ENCODE data around the gene USP32.

USP32 gene

DNA sequence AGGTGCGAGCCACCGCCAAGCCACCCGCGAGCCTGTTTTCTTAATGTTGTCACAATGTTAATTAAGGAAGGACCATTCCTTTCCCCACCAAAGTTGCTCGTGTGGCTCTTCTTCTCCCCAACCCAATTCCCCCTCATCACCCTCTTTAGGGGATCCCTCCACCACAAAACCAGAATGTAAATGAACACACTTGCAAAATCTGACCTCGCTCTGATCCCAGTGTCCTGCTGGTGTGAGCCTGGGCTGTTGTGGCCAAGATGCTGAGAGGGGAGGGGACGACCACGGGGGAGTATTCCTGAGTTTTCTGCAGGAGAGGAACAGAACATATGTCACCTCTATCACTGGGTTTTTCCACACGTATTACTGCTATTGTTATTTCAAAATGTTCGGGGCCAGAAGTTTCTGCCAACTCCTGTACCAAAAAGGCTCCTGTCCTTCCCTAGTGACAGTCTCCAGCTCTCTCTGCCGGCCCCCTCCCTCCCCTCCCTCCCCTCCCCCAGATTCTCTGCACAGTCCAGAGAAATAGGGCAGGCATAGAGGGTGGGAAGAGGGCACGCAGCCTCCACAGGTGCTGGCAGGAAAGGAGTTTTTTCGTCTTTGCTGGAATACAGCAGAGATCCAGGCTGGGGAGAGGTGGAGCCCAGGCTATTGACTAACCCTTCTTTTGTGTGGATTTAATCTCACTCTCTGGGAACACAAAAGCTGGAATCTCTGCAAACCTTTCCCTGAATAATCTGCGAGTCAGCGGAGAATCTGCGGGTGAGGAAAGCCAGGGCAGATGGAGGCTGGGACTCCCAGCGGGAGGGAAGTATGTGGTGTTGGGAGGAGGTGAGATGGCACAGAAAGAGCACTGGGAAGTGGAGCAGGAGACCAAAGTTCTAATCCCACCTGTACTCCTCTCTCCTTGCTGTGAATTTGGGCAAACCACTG, 246.7 kb downstream of the USP32 start:
- Mint-ChIP-seq H3K9me3 (no peaks in the 10 kb centered on the region), H3K36me3 (ENCODE audit: low read depth) (no peaks in the 10 kb centered on the region), H3K4me1 (ENCODE audit: low read depth) (peaks cover 14% of the 10 kb centered on the region), H3K27ac (no peak overlapping the region), H3K27me3 (peaks cover 86% of the 10 kb centered on the region), H3K4me3 (no peak overlapping the region)

DNA sequence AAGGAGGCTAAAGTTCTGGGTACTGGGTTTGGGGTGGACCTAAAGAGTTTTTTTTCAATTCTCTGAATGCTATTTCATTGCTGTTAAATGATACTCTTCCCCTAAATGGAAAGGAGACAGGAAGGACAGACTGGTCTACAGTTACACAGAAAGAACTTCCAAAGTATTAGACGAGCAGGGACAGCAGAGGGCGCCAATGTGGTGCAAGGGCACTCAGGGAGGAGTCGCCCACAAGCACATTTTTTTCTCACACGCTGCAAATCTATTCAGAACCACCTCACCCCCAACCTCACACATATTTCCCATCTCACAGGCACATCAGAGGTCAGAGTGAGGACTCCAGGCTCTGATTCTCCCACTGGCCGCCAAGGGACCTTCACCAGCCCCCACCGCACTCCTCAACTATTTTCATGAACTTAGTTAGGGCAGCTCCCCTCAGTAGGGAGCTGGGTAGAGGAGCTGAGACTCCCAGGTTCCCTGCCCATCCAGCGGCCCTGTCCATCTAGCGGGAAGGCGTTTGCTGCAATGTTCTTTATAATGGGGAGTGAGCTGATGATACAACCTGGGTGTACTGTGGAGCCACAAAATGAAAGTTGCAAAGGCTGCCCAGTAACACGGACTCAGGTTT, 248.9 kb downstream of the USP32 start:
- peaks cover 14% of the 10 kb centered on the region for H3K4me1 Mint-ChIP-seq (ENCODE audit: low read depth)
- no peak overlapping the region for H3K4me3 Mint-ChIP-seq
- no peaks in the 10 kb centered on the region for H3K36me3 Mint-ChIP-seq (ENCODE audit: low read depth)
- H3K27me3 Mint-ChIP-seq: peaks cover 86% of the 10 kb centered on the region
- H3K27ac Mint-ChIP-seq: no peak overlapping the region
- no peaks in the 10 kb centered on the region for H3K9me3 Mint-ChIP-seq

DNA sequence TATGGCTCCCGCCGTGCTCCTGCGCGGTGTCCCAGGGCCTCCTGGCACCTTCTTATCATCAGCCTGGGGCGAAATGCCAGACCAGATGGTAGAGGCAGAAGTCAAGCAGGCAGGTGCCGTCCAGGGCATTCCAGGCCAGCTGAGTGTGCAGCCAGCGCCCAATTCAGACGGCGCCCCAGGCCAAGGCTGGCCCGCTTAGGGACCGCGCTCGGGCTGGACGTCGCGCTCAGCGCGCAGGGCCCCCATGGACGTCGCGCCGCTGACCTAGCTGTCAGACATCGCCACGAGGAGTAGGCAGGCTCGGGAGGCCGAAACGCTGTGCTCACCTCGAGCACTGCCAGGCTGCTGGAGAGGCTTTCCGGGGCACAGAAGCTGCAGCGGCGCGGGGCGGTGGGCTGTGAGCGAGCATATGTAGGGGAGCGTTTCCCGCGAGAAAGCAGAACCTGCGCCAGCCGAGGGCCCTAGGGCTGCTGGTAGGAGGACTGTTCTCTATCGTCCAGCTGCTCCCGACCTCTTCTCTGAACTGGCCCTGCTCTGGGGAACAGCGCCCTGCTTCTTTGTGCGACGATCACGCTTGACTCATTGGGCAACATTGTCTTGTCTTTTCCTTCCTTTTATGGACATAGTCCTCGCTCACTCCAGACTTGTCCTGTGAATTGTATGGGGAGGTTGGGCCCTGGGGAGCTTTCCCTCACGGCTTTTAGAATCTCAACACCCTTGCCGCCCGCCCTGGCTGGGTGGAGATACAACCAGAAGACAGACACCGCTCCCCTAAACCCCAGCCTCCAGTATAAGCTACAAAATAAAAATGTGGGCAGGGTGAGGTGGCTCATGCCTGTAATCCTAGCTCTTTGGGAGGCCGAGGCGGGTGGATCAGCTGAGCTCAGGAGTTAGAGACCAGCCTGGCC, 250.6 kb downstream of the USP32 start:
- peaks cover 80% of the 10 kb centered on the region for H3K27me3 Mint-ChIP-seq
- H3K27ac Mint-ChIP-seq: no peak overlapping the region
- no peaks in the 10 kb centered on the region for H3K9me3 Mint-ChIP-seq
- H3K36me3 Mint-ChIP-seq (ENCODE audit: low read depth): no peaks in the 10 kb centered on the region
- no peak overlapping the region for H3K4me3 Mint-ChIP-seq
- peaks cover 14% of the 10 kb centered on the region for H3K4me1 Mint-ChIP-seq (ENCODE audit: low read depth)

DNA sequence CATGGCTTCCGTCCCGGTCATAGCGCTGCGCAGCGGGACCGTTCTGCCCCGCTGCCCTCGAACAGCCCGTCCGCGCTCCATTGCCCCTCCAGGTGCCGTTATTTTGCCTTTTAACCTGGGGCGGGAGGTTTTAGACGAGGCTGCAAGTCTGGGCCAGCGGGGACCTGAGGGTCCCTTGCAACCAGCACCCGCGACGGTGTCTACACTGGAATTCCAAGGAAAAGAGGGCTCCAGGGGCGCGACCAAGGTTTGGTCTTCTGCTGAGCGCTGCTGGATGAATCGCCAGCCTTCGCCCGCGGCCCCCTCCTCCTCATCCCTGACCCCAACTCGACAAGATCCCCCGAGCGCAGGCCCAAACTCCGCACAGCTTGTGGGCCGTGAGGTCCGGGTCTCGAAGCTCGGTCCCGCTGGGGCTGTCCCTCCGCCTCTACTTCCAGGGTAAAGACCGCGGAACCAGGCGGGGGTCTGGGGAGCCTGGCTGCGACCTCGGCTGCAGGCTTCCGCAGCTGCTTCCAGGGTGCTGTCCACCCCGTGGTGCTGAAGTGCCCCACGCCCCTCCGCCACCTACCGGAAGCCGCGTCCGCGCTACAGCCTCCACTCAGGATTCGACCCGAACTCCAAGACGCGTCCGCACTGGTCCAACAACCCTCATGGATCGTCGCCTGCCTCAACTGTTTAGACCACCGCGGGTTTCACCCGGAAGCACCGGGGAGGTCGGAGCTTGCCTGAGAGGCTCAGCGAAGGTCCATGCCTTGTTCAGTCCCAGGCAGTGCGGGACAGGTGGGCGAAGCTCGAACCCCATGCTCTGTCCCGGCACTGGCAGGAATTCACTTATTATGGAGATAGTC, 252.3 kb downstream of the USP32 start:
- Mint-ChIP-seq H3K9me3 (peaks cover 4% of the 10 kb centered on the region), H3K27ac (no peak overlapping the region), H3K4me3 (no peak overlapping the region), H3K27me3 (peaks cover 75% of the 10 kb centered on the region), H3K36me3 (ENCODE audit: low read depth) (no peaks in the 10 kb centered on the region), H3K4me1 (ENCODE audit: low read depth) (peaks cover 30% of the 10 kb centered on the region)

DNA sequence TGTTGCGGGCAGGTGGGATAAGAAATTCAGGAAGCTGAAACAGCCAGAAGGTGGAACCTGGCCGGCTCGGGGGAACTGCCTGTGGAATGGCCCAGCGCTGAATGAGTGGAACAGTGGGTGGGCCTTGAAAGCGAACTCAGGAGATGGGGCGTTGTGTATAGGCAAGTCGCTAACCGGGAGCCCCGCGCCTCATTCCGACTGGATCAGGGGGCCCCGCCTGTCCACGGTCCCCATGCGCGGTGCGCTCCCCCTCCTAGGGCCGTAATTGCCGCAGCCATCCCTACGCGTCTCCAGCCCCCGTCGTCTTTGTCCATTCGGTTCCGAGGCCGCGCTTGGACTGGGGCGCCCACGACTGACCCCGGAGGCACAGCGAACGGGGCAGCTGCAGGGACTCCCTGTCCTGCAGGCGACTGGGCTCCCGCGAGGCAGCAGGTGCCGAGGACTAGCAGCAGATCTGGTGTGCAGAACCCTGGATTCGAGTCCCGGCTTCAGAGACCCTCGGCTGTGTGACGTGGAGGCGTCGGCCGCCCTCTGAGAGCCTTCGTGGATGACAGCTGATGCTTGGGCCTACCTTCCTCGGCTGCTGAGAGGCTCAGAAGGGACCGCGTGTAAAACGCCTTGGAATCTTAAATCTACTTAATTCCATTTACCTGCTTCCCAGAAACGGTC, 253.0 kb downstream of the USP32 start:
- Mint-ChIP-seq H3K4me1 (ENCODE audit: low read depth) (peaks cover 38% of the 10 kb centered on the region), H3K27me3 (peaks cover 67% of the 10 kb centered on the region), H3K36me3 (ENCODE audit: low read depth) (no peaks in the 10 kb centered on the region), H3K27ac (no peak overlapping the region), H3K9me3 (peaks cover 4% of the 10 kb centered on the region), H3K4me3 (no peak overlapping the region)

DNA sequence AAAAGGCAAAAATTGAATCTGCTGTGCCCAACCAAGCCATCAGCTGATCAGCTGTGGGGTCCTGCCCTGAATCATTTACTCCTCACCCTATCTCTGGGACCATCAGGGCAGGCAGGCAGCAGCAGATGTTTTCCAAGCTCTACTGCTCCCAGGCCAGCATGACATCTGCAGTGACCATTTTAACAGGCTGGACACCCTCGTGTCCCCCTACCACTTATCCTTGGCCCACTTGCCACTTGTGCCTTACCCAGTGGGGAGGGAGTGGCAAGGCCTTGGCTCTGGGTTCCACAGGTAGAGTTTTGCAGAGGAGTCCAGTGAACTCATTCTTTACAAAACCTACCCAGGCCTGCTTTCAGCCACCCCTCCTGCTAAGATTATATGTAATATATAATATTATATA, 254.2 kb downstream of the USP32 start:
- Mint-ChIP-seq H3K27me3 (peaks cover 55% of the 10 kb centered on the region), H3K36me3 (ENCODE audit: low read depth) (peaks cover 4% of the 10 kb centered on the region), H3K4me1 (ENCODE audit: low read depth) (peaks cover 28% of the 10 kb centered on the region), H3K4me3 (no peak overlapping the region), H3K9me3 (peaks cover 4% of the 10 kb centered on the region), H3K27ac (no peak overlapping the region)

DNA sequence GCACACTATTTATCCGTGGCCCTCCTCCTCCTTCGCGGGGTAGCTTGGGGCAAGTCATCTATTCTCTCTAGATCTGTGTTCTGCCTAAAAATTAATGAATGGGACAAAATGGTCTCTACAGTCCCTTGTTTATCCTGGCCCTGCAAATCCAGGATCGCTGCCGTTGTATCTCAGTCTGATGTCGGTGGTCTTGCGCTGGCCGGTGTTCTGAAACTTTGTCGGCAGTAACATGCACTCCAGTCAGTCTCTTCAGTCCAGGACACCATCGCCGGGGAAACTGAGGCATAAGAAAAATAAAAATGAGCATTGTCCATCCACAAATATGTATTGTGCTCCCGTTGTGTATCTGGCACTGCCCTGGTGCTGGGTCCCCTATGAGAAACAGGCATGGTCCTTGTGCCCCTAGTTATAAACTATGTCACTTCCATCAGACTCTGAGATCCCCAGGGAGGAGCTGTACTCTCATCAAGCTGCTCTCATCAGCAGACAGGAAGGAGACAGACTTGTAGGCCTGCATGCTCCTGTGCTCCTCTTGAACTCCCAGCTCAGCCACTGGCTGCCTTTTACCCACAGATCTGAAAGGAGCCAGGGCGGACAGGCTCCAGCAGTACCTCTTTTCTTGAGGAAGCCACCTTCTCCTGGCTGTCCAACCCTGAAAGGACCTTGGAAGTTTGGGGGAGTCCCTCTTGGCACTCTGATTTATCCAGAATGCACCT, 255.8 kb downstream of the USP32 start:
- H3K36me3 Mint-ChIP-seq (ENCODE audit: low read depth): peaks cover 14% of the 10 kb centered on the region
- H3K9me3 Mint-ChIP-seq: peaks cover 4% of the 10 kb centered on the region
- H3K4me3 Mint-ChIP-seq: peak overlapping the region; percentile 89
- peaks cover 25% of the 10 kb centered on the region for H3K4me1 Mint-ChIP-seq (ENCODE audit: low read depth)
- peaks cover 40% of the 10 kb centered on the region for H3K27me3 Mint-ChIP-seq
- no peak overlapping the region for H3K27ac Mint-ChIP-seq

DNA sequence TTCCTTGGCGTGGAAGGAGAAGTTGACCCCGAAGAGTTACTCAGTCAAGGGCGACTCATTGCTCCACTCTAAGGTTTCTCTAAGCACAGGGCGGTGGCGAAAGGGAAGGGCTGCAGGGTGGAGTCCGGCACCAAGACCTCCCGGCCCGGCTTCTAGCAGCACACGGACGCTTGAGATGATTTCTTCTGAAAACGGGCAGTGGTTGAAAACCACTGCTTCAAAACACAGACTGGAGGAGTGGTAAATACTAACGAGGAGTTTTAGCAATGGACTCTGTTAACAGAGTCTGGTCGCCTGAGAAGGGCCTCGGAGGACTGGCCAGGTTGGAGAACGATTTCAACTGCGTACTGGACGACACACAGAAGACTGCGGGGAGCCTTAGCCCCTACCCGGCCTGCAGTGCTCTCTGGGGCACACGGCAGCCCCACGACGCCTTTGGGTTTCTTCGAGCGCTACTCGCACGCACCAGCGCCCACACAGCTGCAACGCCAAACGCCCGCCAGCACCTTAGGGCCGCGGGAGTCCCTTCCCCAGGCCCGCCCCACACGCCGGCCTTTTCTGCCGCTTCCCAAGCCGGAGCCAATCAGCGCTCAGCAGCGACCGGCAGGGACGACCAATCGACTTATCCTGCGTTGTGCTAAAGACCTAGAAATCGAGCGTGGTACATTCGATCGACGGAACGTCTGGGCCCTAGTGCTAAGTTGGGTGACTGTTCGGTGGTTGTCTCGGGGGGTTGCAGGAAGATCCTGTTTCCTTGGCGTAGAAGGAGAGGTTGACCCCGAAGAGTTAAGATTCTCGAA, 256.6 kb downstream of the USP32 start:
- Mint-ChIP-seq H3K9me3 (peaks cover 4% of the 10 kb centered on the region), H3K27ac (peak overlapping the region; percentile 85), H3K36me3 (ENCODE audit: low read depth) (peaks cover 14% of the 10 kb centered on the region), H3K27me3 (peaks cover 33% of the 10 kb centered on the region), H3K4me3 (peak overlapping the region; percentile 89), H3K4me1 (ENCODE audit: low read depth) (peaks cover 25% of the 10 kb centered on the region)

DNA sequence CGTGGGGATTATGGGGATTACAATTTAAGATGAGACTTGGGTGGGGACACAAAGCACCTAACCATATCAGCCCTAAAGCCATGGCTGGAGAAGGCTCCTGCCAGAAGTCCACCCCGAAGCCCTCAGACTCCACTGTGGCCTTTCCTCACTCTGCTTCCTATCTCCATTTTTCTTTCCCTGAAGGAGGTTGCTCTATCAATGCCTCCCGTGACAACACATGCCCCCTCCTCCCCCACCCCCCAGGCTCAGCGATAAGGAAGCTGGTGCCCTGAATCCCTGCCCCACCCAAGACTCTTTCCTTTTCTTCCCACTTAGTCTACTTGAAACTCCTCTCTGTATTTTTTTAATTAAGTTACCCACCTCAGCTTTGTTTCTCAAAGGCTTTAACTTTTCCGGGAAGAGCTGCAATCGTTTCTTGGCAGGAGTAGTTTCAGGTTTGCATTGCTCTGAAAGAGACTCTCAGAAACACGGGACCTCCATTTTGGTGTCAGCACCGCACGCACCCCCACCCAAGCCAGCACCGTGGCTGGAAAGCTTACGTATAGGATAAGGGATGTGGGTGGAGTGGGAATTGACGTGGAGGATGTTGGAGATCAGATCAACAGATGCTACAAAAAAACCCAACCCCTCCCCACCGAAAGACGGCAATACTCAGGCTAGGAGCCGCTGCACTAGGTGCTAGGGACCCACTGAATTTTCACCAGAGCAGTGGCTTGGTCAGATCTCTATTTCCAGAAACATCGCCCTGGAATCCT, 257.4 kb downstream of the USP32 start:
- peak overlapping the region; percentile 89 for H3K4me3 Mint-ChIP-seq
- peaks cover 4% of the 10 kb centered on the region for H3K9me3 Mint-ChIP-seq
- peaks cover 25% of the 10 kb centered on the region for H3K4me1 Mint-ChIP-seq (ENCODE audit: low read depth)
- H3K27me3 Mint-ChIP-seq: peaks cover 26% of the 10 kb centered on the region
- H3K36me3 Mint-ChIP-seq (ENCODE audit: low read depth): peaks cover 14% of the 10 kb centered on the region
- peak overlapping the region; percentile 85 for H3K27ac Mint-ChIP-seq

DNA sequence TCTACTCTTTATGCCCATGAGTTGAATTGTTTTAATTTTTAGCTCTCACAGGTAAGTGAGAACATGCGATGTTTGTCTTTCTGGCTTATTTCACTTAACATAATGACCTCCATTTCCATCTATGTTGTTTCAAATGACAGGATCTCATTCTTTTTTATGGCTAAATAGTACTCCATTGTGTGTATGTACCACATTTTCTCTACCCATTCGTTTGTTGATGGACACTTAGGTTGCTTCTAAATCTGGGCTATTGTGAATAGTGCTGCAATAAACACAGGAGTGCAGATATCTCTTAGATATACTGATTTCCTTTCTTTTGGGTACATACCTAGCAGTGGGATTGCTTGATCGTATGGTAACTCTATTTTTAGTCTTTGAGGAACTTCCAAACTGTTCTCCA, 261.5 kb downstream of the USP32 start:
- H3K4me3 Mint-ChIP-seq: no peak overlapping the region
- no peaks in the 10 kb centered on the region for H3K9me3 Mint-ChIP-seq
- peaks cover 3% of the 10 kb centered on the region for H3K27me3 Mint-ChIP-seq
- H3K27ac Mint-ChIP-seq: no peak overlapping the region
- H3K4me1 Mint-ChIP-seq (ENCODE audit: low read depth): peaks cover 17% of the 10 kb centered on the region
- peaks cover 14% of the 10 kb centered on the region for H3K36me3 Mint-ChIP-seq (ENCODE audit: low read depth)

DNA sequence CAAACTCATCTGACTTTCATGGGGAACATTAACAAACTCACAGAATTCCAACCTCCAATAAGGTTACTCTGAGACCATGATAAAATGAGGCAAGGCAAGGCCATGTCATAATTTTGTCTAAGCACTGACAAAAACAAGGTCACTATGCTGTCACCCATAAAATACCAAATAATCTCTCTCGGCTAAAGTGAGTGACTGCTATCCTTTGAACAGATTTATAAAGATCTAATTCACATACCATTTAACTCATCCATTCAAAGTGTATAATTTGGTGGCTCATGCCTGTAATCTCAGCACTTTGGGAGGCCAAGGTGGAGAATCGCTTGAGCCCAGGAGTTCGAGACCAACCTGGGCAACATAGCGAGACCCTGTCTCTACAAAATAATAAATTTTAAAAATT, 262.8 kb downstream of the USP32 start:
- peaks cover 4% of the 10 kb centered on the region for H3K4me1 Mint-ChIP-seq (ENCODE audit: low read depth)
- peaks cover 3% of the 10 kb centered on the region for H3K27me3 Mint-ChIP-seq
- peaks cover 14% of the 10 kb centered on the region for H3K36me3 Mint-ChIP-seq (ENCODE audit: low read depth)
- H3K27ac Mint-ChIP-seq: no peak overlapping the region
- no peaks in the 10 kb centered on the region for H3K9me3 Mint-ChIP-seq
- no peak overlapping the region for H3K4me3 Mint-ChIP-seq

Data from stimulated activated naive CD8-positive, alpha-beta T cell treated with anti-CD3 and anti-CD28 coated beads, Interleukin-15, Interleukin-2, amounts not matched to agents 100 ng/mL and 50 ng/mL, for 24 hours (primary cell).